K562 (cell line): Measurements from ENCODE around the gene HP. TPM values are rescaled to one million over a fixed set of nuclear protein-coding genes. Genes with fewer than 3 reads are reported as not detected.

Source experiments
- BHLHE40 ChIP-seq: IDR thresholded peaks from 2 replicates; pipeline ENCODE4 v1.6.1; 2011; ENCODE audit warnings: low read length, improper control_type of control experiment
- HNRNPH1 ChIP-seq: fragments of 200-400 bp; formaldehyde crosslinking; optimal IDR thresholded peaks from 2 replicates; pipeline ENCODE3; 2017; ENCODE audit warnings: low read depth, mild to moderate bottlenecking, low read length, moderate library complexity
- JUN ChIP-seq, 2 experiments: sonication (generic) in 1 of 2; formaldehyde crosslinking in 1 of 2; IDR thresholded peaks; 2 replicates each; pipeline versions ENCODE4 v1.6.1 to v1.8.0; 2012 to 2022; ENCODE audit warnings: borderline replicate concordance in 2 of 2, mild to moderate bottlenecking in 2 of 2, improper control_type of control experiment in 1 of 2, low read depth in 1 of 2, low read length in 1 of 2, missing genetic modification reagents in 1 of 2
- KAT7 ChIP-seq: sonication (generic); formaldehyde crosslinking; IDR thresholded peaks from 2 replicates; pipeline ENCODE4 v1.8.0; 2022; ENCODE audit warnings: missing genetic modification reagents, mild to moderate bottlenecking, borderline replicate concordance
- PHB ChIP-seq: fragments of 250-450 bp; sonication (Bioruptor Pico); IDR thresholded peaks from 2 replicates; pipeline ENCODE4 v1.5.0; 2021
- PYGO2 ChIP-seq: fragments of 450-650 bp; IDR thresholded peaks from 2 replicates; pipeline ENCODE4 v1.6.1; 2016; ENCODE audit warnings: mild to moderate bottlenecking, missing genetic modification characterization, moderate library complexity, missing compliant biosample characterization
- RB1 ChIP-seq: fragments of 450-650 bp; IDR thresholded peaks from 2 replicates; pipeline ENCODE4 v1.6.1; 2017; ENCODE audit warnings: low read depth, mild to moderate bottlenecking
- SMARCE1 ChIP-seq: fragments of 450-650 bp; IDR thresholded peaks from 2 replicates; pipeline ENCODE4 v1.7.1; 2016; ENCODE audit warnings: mild to moderate bottlenecking
- SREBF1 ChIP-seq: fragments of 150-350 bp; IDR thresholded peaks from 2 replicates; pipeline ENCODE4 v1.6.1; 2014; ENCODE audit warnings: antibody characterized with exemption, low read depth, low read length, borderline replicate concordance
- TSHZ1 ChIP-seq: fragments of 250-450 bp; sonication (Bioruptor Pico); IDR thresholded peaks from 2 replicates; pipeline ENCODE4 v1.4.0; 2020; ENCODE audit warnings: mild to moderate bottlenecking, moderate library complexity
- ZNF57 ChIP-seq: fragments of 450-650 bp; formaldehyde crosslinking; IDR thresholded peaks from 2 replicates; pipeline ENCODE4 v1.4.0; 2020; ENCODE audit warnings: mild to moderate bottlenecking, moderate library complexity
- polyA plus RNA-seq, 8 experiments: library from polyadenylated mRNA; depleted of rRNA in 4 of 8; stranded (reverse) in 5 of 8; unstranded in 3 of 8; fragments of >200 nt; fragmentation: Nextera tagmentation in 2 of 8; fragmentation: Illumina TruSeq in 1 of 8; extraction: Ambion mirVana in 2 of 8; extraction: Trizol in 1 of 8; gene quantifications; 2 replicates each; pipeline versions ENCODE4 v1.2.1 to v1.2.3, GENCODE V29; 2011 to 2014; ENCODE audit warnings: inconsistent platforms in 1 of 8, missing spikeins in 1 of 8
- total RNA-seq, 7 experiments: library from RNA; depleted of rRNA in 6 of 7; stranded (reverse); fragments of >200 nt in 6 of 7; fragmentation: Illumina TruSeq in 2 of 7; extraction: Trizol in 2 of 7; gene quantifications; 2 replicates each; pipeline versions ENCODE4 v1.2.1 to v1.2.3, GENCODE V29; 2011 to 2021; ENCODE audit warnings: low replicate concordance in 1 of 7
- TF ChIP-seq, protein P1 (sequence below): fragments of 150-350 bp; IDR thresholded peaks from 2 replicates; pipeline ENCODE4 v1.6.1; 2014; ENCODE audit warnings: low read depth, mild to moderate bottlenecking, low read length, borderline replicate concordance

Gene HP
- total and polyA plus RNA-seq, 9 of the 15 experiments (the other 6 are each of a cell fraction or from before 2014, with no cell fraction given): 0.04 to 8.7 TPM; not detected in 7

- TF ChIP-seq, protein P1, sequence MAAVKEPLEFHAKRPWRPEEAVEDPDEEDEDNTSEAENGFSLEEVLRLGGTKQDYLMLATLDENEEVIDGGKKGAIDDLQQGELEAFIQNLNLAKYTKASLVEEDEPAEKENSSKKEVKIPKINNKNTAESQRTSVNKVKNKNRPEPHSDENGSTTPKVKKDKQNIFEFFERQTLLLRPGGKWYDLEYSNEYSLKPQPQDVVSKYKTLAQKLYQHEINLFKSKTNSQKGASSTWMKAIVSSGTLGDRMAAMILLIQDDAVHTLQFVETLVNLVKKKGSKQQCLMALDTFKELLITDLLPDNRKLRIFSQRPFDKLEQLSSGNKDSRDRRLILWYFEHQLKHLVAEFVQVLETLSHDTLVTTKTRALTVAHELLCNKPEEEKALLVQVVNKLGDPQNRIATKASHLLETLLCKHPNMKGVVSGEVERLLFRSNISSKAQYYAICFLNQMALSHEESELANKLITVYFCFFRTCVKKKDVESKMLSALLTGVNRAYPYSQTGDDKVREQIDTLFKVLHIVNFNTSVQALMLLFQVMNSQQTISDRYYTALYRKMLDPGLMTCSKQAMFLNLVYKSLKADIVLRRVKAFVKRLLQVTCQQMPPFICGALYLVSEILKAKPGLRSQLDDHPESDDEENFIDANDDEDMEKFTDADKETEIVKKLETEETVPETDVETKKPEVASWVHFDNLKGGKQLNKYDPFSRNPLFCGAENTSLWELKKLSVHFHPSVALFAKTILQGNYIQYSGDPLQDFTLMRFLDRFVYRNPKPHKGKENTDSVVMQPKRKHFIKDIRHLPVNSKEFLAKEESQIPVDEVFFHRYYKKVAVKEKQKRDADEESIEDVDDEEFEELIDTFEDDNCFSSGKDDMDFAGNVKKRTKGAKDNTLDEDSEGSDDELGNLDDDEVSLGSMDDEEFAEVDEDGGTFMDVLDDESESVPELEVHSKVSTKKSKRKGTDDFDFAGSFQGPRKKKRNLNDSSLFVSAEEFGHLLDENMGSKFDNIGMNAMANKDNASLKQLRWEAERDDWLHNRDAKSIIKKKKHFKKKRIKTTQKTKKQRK: no peak
- TF ChIP-seq TSHZ1 (CRISPR knock-in tag) (no peak), RB1 (no peak), PYGO2 (tag) (no peak), PHB (CRISPR knock-in tag) (no peak), ZNF57 (CRISPR knock-in tag) (no peak), SMARCE1 (no peak), BHLHE40 (no peak), JUN (IDR thresholded peaks at IDR 0.05; ENCODE audit: borderline replicate concordance, low read depth, low read length) (no peak), JUN (CRISPR knock-in tag; IDR thresholded peaks at IDR 0.05; ENCODE audit: borderline replicate concordance) (no peak), SREBF1 (no peak), KAT7 (CRISPR knock-in tag) (0 out of 2 replicates have a peak, but pooled peaks have one; percentile 25), HNRNPH1 (no peak)
- TF ChIP-seq, all 486 proteins: peak for 4
Measured at GRCh38 chr16:72094266-72094610, 39.9 kb downstream of the HP start (continued).
